Activated T-helper 9 cell treated with anti-CD3 and anti-CD28 coated beads, Interleukin-2, amount 50 U/mL, for 16 hours (primary cell): ENCODE measurements around the gene ABO.
"Not testable (repeated sequence)": the region's sequence is repeated elsewhere in the genome, so short reads cannot be mapped to it uniquely, and the experiment has no call there.

Source experiments
- DNase-seq: peaks from one replicate; pipeline ENCODE4 v3.0.0-alpha.2; 2020; ENCODE audit warnings: low read depth

The ABO gene

GRCh38 chr9:133263557-133263956 lies 11.4 kb downstream of the ABO start:
- DNase-seq, result no peak

- DNase-seq, result no peak
Observed at GRCh38 chr9:133262226-133262625, 12.8 kb downstream of the ABO start.

- no peak for DNase-seq
Observed at GRCh38 chr9:133261753-133262120, 13.3 kb downstream of the ABO start.

- no peak for DNase-seq
Observed at GRCh38 chr9:133261103-133261752, 13.8 kb downstream of the ABO start.

- no peak for DNase-seq
Observed at GRCh38 chr9:133260334-133261102, 14.5 kb downstream of the ABO start.

- DNase-seq, result no peak
Observed at GRCh38 chr9:133258061-133259015, 16.7 kb downstream of the ABO start.

GRCh38 chr9:133257465-133257956 lies 17.5 kb downstream of the ABO start:
- no peak for DNase-seq

GRCh38 chr9:133256686-133257091 lies 18.3 kb downstream of the ABO start:
- no peak for DNase-seq

- DNase-seq, result no peak
Observed at GRCh38 chr9:133256136-133256461, 18.9 kb downstream of the ABO start.

- DNase-seq, result no peak
Observed at GRCh38 chr9:133255371-133256135, 19.4 kb downstream of the ABO start.

- no peak for DNase-seq
Observed at GRCh38 chr9:133254471-133254870, 20.5 kb downstream of the ABO start.

- no peak for DNase-seq
Observed at GRCh38 chr9:133253268-133253667, 21.7 kb downstream of the ABO start.

GRCh38 chr9:133252301-133253020 lies 22.5 kb downstream of the ABO start:
- DNase-seq, result no peak

GRCh38 chr9:133251773-133252172 lies 23.2 kb downstream of the ABO start:
- no peak for DNase-seq

- not testable (repeated sequence) for DNase-seq
Observed at GRCh38 chr9:133251221-133251620, 23.8 kb downstream of the ABO start.

GRCh38 chr9:133250741-133251170 lies 24.2 kb downstream of the ABO start:
- DNase-seq, result no peak

- no peak for DNase-seq
Observed at GRCh38 chr9:133249337-133249736, 25.7 kb downstream of the ABO start.

GRCh38 chr9:133248726-133249295 lies 26.2 kb downstream of the ABO start:
- no peak for DNase-seq

GRCh38 chr9:133247632-133248031 lies 27.4 kb downstream of the ABO start:
- DNase-seq, result no peak

- no peak for DNase-seq
Observed at GRCh38 chr9:133246991-133247390, 28.0 kb downstream of the ABO start.

GRCh38 chr9:133246562-133246961 lies 28.4 kb downstream of the ABO start:
- DNase-seq, result no peak
